Karpas-422 (cell line): ENCODE data around the gene DYRK3. TPM values are rescaled to one million over a fixed set of nuclear protein-coding genes. Genes with fewer than 3 reads are reported as not detected.

Experiments used
- DNase-seq: peaks from one replicate; pipeline ENCODE4 v3.0.0-alpha.2; 2015
- H2AFZ ChIP-seq: fragments of 200-600 bp; sonication (generic); 2 replicates; pipeline ENCODE4 v1.6.1; 2014; ENCODE audit warnings: antibody characterized with exemption, low read length, mixed read lengths
- H3K27ac ChIP-seq: fragments of 200-600 bp; sonication (generic); 2 replicates; pipeline ENCODE4 v1.5.1; 2014; ENCODE audit warnings: mild to moderate bottlenecking, low read length, moderate library complexity
- H3K27me3 ChIP-seq: fragments of 200-600 bp; sonication (generic); 2 replicates; pipeline ENCODE4 v1.6.1; 2014; ENCODE audit warnings: low read length, mixed read lengths
- H3K36me3 ChIP-seq: fragments of 200-600 bp; sonication (generic); 2 replicates; pipeline ENCODE4 v1.6.1; 2014; ENCODE audit warnings: low read length, mixed read lengths; ENCODE audit not compliant: insufficient read depth
- H3K4me1 ChIP-seq: fragments of 200-600 bp; sonication (generic); 2 replicates; pipeline ENCODE4 v1.6.1; 2014; ENCODE audit warnings: mild to moderate bottlenecking, low read length, mixed read lengths
- H3K4me2 ChIP-seq: fragments of 200-600 bp; sonication (generic); 2 replicates; pipeline ENCODE4 v1.6.1; 2014; ENCODE audit warnings: low read length, low read depth, mild to moderate bottlenecking; ENCODE audit not compliant: poor library complexity, severe bottlenecking
- H3K4me3 ChIP-seq: fragments of 200-600 bp; sonication (generic); 2 replicates; pipeline ENCODE4 v1.5.1; 2014; ENCODE audit warnings: mild to moderate bottlenecking, antibody characterized with exemption, low read length, mixed read lengths
- H3K79me2 ChIP-seq: fragments of 200-600 bp; sonication (generic); 2 replicates; pipeline ENCODE4 v1.6.1; 2014; ENCODE audit warnings: mild to moderate bottlenecking, low read length, mixed read lengths
- H3K9ac ChIP-seq: fragments of 200-600 bp; sonication (generic); 2 replicates; pipeline ENCODE4 v1.6.0; 2014; ENCODE audit warnings: low read length
- H3K9me2 ChIP-seq: fragments of 200-600 bp; sonication (generic), shearing (Covaris generic); replicated peaks from 2 replicates; pipeline ENCODE4 v1.6.0; 2014; ENCODE audit warnings: mild to moderate bottlenecking, low read length, moderate library complexity; ENCODE audit not compliant: insufficient read depth
- H3K9me3 ChIP-seq: fragments of 300-700, 200-600 bp; sonication (generic); 2 replicates; pipeline ENCODE4 v1.6.1; 2014; ENCODE audit warnings: low read length, mixed read lengths
- H4K20me1 ChIP-seq: fragments of 200-600 bp; sonication (generic); 2 replicates; pipeline ENCODE4 v1.6.1; 2014; ENCODE audit warnings: mild to moderate bottlenecking, antibody characterized with exemption, low read length, low read depth; ENCODE audit not compliant: insufficient read depth
- total RNA-seq: library from RNA; depleted of rRNA; stranded (reverse); fragments of >200 nt; shearing (Covaris generic); gene quantifications from 2 replicates; pipeline ENCODE4 v1.2.3, GENCODE V29; 2014; ENCODE audit warnings: low replicate concordance

DYRK3 gene
- total RNA-seq, 1 experiment from 2014 or later = 0.93 TPM

DNA sequence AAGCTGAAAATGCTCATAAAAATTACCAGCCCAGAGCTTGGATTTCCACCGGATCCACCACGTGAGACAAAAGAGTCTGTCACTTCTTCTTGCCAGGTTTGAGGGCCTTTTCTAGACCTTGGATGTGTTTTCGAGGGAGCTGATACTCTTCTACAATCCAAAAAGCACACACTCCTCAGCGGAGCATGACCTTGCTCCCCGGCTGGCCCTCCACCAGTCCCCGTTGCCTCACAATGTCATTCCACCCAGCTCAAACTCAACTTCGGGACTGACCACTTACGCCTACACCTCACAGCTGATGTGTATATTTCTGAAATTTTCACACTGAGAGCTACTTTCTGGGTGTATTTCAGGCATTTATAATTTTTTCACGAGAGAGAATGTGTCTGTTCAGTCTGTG, 43.6 kb upstream of the DYRK3 start:
- Histone ChIP-seq H3K27ac (no peak overlapping the region), H3K79me2 (no peaks in the 10 kb centered on the region), H3K9me3 (no peaks in the 10 kb centered on the region), H3K4me2 (no peak overlapping the region), H4K20me1 (no peaks in the 10 kb centered on the region), H3K9ac (no peak overlapping the region), H3K27me3 (no peaks in the 10 kb centered on the region), H3K4me1 (peaks cover 6% of the 10 kb centered on the region), H3K4me3 (no peak overlapping the region), H3K36me3 (peaks cover 26% of the 10 kb centered on the region; the same call in 1 of the 2 replicates), H3K9me2 (no peaks in the 10 kb centered on the region), H2AFZ (no peak overlapping the region)
- DNase-seq = no peak

DNA sequence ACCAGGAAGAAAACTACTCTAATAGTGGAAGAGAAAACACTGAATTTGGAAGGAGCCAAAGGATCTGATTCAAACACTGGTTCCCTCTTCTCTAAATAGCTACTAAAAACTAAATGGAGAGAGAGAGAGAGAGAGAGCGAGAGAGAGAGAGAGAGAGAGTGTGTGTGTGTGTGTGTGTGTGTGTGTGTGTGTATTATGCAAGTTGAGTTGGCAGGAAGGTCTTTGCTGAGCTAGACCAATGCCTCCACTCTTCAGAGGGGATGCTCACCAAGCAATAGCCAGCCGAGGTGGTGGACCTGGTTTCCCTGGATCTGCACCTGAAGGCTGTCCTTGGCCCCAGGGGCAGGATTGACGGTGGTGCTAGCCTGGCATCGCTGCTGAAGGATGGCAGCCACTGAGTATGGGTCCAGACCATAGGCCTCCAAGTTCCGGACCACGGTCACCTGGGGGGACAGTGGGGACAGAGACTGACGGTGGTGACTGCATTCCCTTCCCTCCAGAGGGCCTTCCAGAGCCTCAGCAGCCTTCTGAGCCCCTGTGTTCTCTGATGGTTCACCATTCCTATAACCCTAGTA, 41.9 kb upstream of the DYRK3 start:
- no peaks in the 10 kb centered on the region for H3K79me2 ChIP-seq
- no peak overlapping the region for H3K4me3 ChIP-seq
- no peak for DNase-seq
- no peak overlapping the region for H2AFZ ChIP-seq
- no peaks in the 10 kb centered on the region for H3K9me3 ChIP-seq
- H3K4me2 ChIP-seq = no peak overlapping the region
- peaks cover 26% of the 10 kb centered on the region; the same call in 1 of the 2 replicates for H3K36me3 ChIP-seq
- H3K27ac ChIP-seq = no peak overlapping the region
- H3K27me3 ChIP-seq = no peaks in the 10 kb centered on the region
- no peaks in the 10 kb centered on the region for H4K20me1 ChIP-seq
- H3K9me2 ChIP-seq = no peaks in the 10 kb centered on the region
- H3K4me1 ChIP-seq = peaks cover 6% of the 10 kb centered on the region
- H3K9ac ChIP-seq = no peak overlapping the region

DNA sequence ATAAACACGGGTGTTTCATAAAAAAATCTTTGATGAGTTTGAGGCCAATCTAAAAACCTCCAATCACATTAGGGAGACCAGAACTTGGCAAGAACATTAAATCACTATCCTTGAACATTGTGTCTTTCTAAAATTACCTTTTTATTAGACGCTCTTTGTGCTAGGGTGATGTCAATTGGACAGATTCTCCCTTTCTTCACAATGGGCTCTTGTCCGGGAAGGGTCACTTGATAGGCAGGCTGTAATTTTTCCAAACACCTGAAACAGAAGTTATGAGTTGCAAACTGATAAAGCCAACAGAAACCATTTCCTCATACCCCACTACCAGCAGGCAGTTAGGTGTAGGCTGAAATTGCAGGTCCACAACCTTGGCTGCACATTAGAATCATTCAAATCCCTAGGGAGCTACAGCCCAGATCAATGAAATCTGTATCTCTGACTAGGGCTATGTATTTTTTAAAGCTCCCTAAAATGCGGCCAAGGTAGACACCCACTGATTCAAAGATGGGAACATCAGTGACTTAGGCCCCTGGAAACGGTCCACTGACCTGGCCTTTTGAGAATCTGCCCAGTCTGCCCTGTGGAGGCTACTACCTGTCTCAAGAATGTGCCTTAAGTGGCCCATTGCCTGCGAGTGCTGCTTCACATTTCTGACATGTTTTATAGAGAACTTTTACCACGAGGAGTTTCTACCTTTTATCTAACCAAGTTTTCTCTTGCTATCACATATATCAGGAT, 39.6 kb upstream of the DYRK3 start:
- Histone ChIP-seq H3K9me2 (no peaks in the 10 kb centered on the region), H2AFZ (no peak overlapping the region), H3K79me2 (no peaks in the 10 kb centered on the region), H3K27ac (no peak overlapping the region), H3K4me3 (no peak overlapping the region), H3K9ac (no peak overlapping the region), H4K20me1 (no peaks in the 10 kb centered on the region), H3K27me3 (no peaks in the 10 kb centered on the region), H3K36me3 (peaks cover 23% of the 10 kb centered on the region; the same call in 1 of the 2 replicates), H3K9me3 (no peaks in the 10 kb centered on the region), H3K4me2 (no peak overlapping the region), H3K4me1 (no peaks in the 10 kb centered on the region)
- no peak for DNase-seq

DNA sequence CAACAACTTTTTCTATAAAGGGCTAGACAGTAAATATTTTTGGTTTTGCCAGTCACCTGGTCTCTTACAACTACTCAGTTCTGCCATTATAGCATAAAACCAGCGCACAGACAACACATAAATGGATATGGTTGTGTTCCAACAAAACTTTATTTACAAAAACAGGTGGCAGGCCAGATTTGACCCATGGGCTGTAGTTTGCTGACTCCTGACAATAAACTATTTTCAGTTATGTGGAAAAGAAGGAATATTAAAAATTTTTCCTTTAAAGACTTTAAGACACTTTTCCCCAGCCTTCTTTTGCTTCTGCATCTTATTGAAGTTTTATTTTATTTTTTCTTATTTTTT, 39.0 kb upstream of the DYRK3 start:
- Histone ChIP-seq H3K36me3 (peaks cover 23% of the 10 kb centered on the region; the same call in 1 of the 2 replicates), H3K27me3 (no peaks in the 10 kb centered on the region), H3K4me2 (no peak overlapping the region), H3K4me1 (no peaks in the 10 kb centered on the region), H3K9me2 (no peaks in the 10 kb centered on the region), H3K27ac (no peak overlapping the region), H3K9me3 (no peaks in the 10 kb centered on the region), H2AFZ (no peak overlapping the region), H4K20me1 (no peaks in the 10 kb centered on the region), H3K79me2 (no peaks in the 10 kb centered on the region), H3K9ac (no peak overlapping the region), H3K4me3 (no peak overlapping the region)
- no peak for DNase-seq

DNA sequence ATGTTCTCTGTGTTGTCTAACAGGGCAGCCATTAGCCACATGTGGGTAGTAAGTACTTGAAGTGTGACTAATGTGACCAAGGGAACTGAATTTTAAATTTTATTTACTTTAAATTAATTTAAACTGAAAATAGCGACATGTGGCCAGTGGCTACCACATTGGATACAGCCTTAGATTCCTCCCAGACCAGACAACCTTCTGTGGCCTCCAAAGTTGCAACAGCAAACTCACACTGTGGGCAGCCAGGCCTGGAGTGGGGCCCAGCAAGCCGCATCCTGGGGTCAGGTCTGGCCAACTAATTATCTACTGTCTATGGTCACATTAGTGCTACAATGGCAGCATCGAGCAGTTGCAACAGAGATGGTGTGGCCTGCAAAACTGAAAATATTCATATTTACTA, 34.8 kb upstream of the DYRK3 start:
- peaks cover 17% of the 10 kb centered on the region; the same call in 1 of the 2 replicates for H3K36me3 ChIP-seq
- H3K9me3 ChIP-seq = no peaks in the 10 kb centered on the region
- H4K20me1 ChIP-seq = no peaks in the 10 kb centered on the region
- H3K9me2 ChIP-seq = no peaks in the 10 kb centered on the region
- H3K9ac ChIP-seq = no peak overlapping the region
- no peaks in the 10 kb centered on the region for H3K79me2 ChIP-seq
- no peak overlapping the region for H3K4me3 ChIP-seq
- no peaks in the 10 kb centered on the region for H3K4me1 ChIP-seq
- no peak for DNase-seq
- H3K27me3 ChIP-seq = no peaks in the 10 kb centered on the region
- no peak overlapping the region for H2AFZ ChIP-seq
- no peak overlapping the region for H3K4me2 ChIP-seq
- no peak overlapping the region for H3K27ac ChIP-seq

DNA sequence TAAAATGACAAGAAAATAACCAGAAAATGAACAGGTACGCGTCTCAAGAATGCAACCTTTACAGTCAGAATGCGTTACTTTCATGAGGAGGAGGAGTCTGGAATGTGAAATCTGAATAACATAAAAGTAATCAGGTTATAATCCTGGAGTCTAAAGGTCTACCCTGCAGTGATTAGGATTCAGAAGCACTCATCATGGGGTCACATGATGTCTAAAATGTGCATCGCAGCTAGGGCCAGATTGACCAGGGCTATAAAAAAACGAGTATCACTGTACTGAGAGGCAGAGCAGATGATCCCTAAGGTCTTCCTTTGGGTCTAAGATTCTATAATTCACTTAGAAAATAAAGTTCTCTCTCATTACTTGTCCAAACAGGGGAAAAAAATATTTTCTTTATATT, 30.5 kb upstream of the DYRK3 start:
- Histone ChIP-seq H3K9me2 (no peaks in the 10 kb centered on the region), H4K20me1 (no peaks in the 10 kb centered on the region), H3K4me1 (peaks cover 3% of the 10 kb centered on the region; the same call in 1 of the 2 replicates), H3K79me2 (0 out of 2 replicates have a peak, but pooled peaks cover under 1% of the 10 kb centered on the region), H3K4me3 (no peak overlapping the region), H3K9ac (no peak overlapping the region), H3K27me3 (no peaks in the 10 kb centered on the region), H3K36me3 (peaks cover 18% of the 10 kb centered on the region; the same call in 1 of the 2 replicates), H2AFZ (no peak overlapping the region), H3K9me3 (no peaks in the 10 kb centered on the region), H3K4me2 (no peak overlapping the region), H3K27ac (no peak overlapping the region)
- no peak for DNase-seq

DNA sequence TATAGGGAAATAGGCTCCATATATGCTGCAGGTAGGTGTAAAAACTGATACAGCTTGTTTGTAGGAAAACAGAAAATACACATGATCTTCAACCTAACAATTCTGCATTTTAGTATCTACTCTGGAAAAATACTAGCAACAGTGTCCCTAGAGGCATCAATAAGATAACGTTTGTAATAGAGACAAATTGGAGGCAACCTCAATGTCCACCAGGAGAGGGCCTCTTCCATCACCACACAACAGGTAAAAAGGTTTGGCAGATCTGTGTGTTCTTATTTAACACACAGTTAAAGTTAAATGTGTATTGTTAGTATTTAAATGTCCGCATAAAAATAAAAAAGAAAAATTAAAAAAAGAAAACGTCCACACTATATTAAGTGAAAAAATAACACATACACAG, 28.5 kb upstream of the DYRK3 start:
- H3K9ac ChIP-seq = no peak overlapping the region
- H3K27ac ChIP-seq = no peak overlapping the region
- no peaks in the 10 kb centered on the region for H3K9me2 ChIP-seq
- peaks cover 16% of the 10 kb centered on the region; the same call in 1 of the 2 replicates for H3K36me3 ChIP-seq
- no peaks in the 10 kb centered on the region for H3K9me3 ChIP-seq
- no peaks in the 10 kb centered on the region for H4K20me1 ChIP-seq
- H3K4me3 ChIP-seq = no peak overlapping the region
- no peak overlapping the region for H2AFZ ChIP-seq
- H3K4me2 ChIP-seq = no peak overlapping the region
- peaks cover 15% of the 10 kb centered on the region for H3K4me1 ChIP-seq
- DNase-seq = peak; percentile 71
- H3K79me2 ChIP-seq = peaks cover 20% of the 10 kb centered on the region
- no peaks in the 10 kb centered on the region for H3K27me3 ChIP-seq

DNA sequence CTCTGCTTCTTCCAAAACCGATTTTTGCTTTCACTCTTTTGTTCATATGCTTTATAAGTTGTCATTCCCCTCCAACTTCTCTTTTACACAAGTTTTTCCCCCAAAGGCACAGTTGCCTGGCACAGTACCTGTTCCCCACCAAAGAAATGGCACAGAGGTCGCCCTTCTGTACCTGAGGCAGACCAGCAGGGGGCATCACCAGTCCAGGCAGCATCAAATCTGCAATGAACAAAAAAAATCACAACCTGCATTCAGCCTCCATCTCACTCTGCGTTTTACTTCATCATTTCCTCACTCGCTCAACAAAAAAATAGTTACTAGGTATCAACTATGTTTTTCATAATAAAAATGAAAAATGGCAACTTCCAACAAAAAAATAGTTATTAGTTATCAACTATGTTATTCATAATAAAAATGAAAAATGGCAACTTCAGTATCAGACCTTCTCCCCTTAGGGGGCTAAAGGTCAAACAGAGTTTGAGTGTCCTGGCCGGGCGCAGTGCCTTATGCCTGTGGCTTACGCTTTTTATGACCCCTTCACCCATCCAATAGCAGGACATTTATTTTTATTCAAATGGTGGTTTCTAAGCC, 27.1 kb upstream of the DYRK3 start:
- peak; percentile 79 for DNase-seq
- no peak overlapping the region for H3K4me3 ChIP-seq
- peaks cover 15% of the 10 kb centered on the region for H3K4me1 ChIP-seq
- H3K27me3 ChIP-seq = no peaks in the 10 kb centered on the region
- H3K9ac ChIP-seq = no peak overlapping the region
- no peaks in the 10 kb centered on the region for H4K20me1 ChIP-seq
- H3K9me3 ChIP-seq = no peaks in the 10 kb centered on the region
- H2AFZ ChIP-seq = no peak overlapping the region
- peaks cover 10% of the 10 kb centered on the region; the same call in 1 of the 2 replicates for H3K36me3 ChIP-seq
- no peak overlapping the region for H3K4me2 ChIP-seq
- peaks cover 20% of the 10 kb centered on the region for H3K79me2 ChIP-seq
- no peak overlapping the region for H3K27ac ChIP-seq
- H3K9me2 ChIP-seq = no peaks in the 10 kb centered on the region
